Neural progenitor cell (in vitro differentiated cells): Measurements from ENCODE around the gene ASB10. TPM values are rescaled to one million over a fixed set of nuclear protein-coding genes. Genes with fewer than 3 reads are reported as not detected.

Source experiments
- DNase-seq: peaks from one replicate; pipeline ENCODE4 v3.0.0-alpha.2; 2016; ENCODE audit warnings: low spot score
- H2AFZ ChIP-seq: fragments of 200-600 bp; sonication (generic); replicated peaks from 2 replicates; pipeline ENCODE4 v1.6.1; 2016; ENCODE audit warnings: antibody characterized with exemption
- H3F3A ChIP-seq: fragments of 200-600 bp; sonication (generic); 2 replicates; pipeline ENCODE4 v1.6.1; 2016; ENCODE audit warnings: antibody characterized with exemption, low read depth
- H3K27ac ChIP-seq: fragments of 200-600 bp; sonication (generic); 2 replicates; pipeline ENCODE4 v1.5.1; 2016; ENCODE audit warnings: mild to moderate bottlenecking
- H3K27me3 ChIP-seq: fragments of 200-600 bp; sonication (generic); 2 replicates; pipeline ENCODE4 v1.6.1; 2016; ENCODE audit warnings: mild to moderate bottlenecking, moderate library complexity
- H3K36me3 ChIP-seq: fragments of 200-600 bp; sonication (generic); 2 replicates; pipeline ENCODE4 v1.5.1; 2016
- H3K4me1 ChIP-seq: fragments of 200-600 bp; sonication (generic); 2 replicates; pipeline ENCODE4 v1.6.1; 2016; ENCODE audit warnings: mixed run types
- H3K4me2 ChIP-seq: fragments of 200-600 bp; sonication (generic); 2 replicates; pipeline ENCODE4 v1.6.1; 2016
- H3K4me3 ChIP-seq: fragments of 200-600 bp; sonication (generic); 2 replicates; pipeline ENCODE4 v1.5.1; 2016
- H3K79me2 ChIP-seq: fragments of 200-600 bp; sonication (generic); 2 replicates; pipeline ENCODE4 v1.6.1; 2016; ENCODE audit warnings: low read depth
- H3K9ac ChIP-seq: fragments of 200-600 bp; sonication (generic); 2 replicates; pipeline ENCODE4 v1.6.1; 2016
- H3K9me3 ChIP-seq: fragments of 200-600 bp; sonication (generic); 2 replicates; pipeline ENCODE4 v1.5.1; 2016; ENCODE audit warnings: low read depth
- H4K20me1 ChIP-seq: fragments of 200-600 bp; sonication (generic); 2 replicates; pipeline ENCODE4 v1.6.1; 2016; ENCODE audit warnings: low read depth
- H3K27ac Mint-ChIP-seq: 3 replicates; pipeline ENCODE4 v1.8.0; 2021; ENCODE audit warnings: mixed read lengths
- H3K27me3 Mint-ChIP-seq: 2 replicates; pipeline ENCODE4 v1.8.0; 2022; ENCODE audit warnings: low read depth, mild to moderate bottlenecking, inconsistent platforms, moderate library complexity, mixed read lengths; ENCODE audit not compliant: insufficient read depth
- H3K36me3 Mint-ChIP-seq: 3 replicates; pipeline ENCODE4 v1.8.0; 2021; ENCODE audit warnings: mixed read lengths
- H3K4me1 Mint-ChIP-seq: 3 replicates; pipeline ENCODE4 v1.8.0; 2021; ENCODE audit warnings: mixed read lengths
- H3K4me3 Mint-ChIP-seq: 3 replicates; pipeline ENCODE4 v1.8.0; 2021; ENCODE audit warnings: mild to moderate bottlenecking, moderate library complexity, mixed read lengths
- H3K9me3 Mint-ChIP-seq: 3 replicates; pipeline ENCODE4 v1.8.0; 2020; ENCODE audit warnings: mixed read lengths
- EZH2 ChIP-seq: fragments of 200-600 bp; sonication (generic); IDR thresholded peaks from 2 replicates; pipeline ENCODE4 v1.6.1; 2017; ENCODE audit warnings: antibody characterized with exemption, mild to moderate bottlenecking, moderate library complexity
- EZH2phosphoT487 ChIP-seq: fragments of 200-600 bp; sonication (generic); IDR thresholded peaks from 2 replicates; pipeline ENCODE4 v1.6.1; 2017; ENCODE audit warnings: antibody characterized with exemption
- total RNA-seq: library from RNA; depleted of rRNA; stranded (reverse); fragments of >200 nt; gene quantifications from 2 replicates; pipeline ENCODE4 v1.2.3, GENCODE V29; 2015; ENCODE audit warnings: low replicate concordance
- TF ChIP-seq, protein P1 (sequence below): fragments of 200-600 bp; sonication (generic); IDR thresholded peaks from 2 replicates; pipeline ENCODE4 v1.5.1; 2017; ENCODE audit warnings: antibody characterized with exemption, mild to moderate bottlenecking

Gene ASB10
- total RNA-seq, 1 donor from 2014 or later: not detected

DNA sequence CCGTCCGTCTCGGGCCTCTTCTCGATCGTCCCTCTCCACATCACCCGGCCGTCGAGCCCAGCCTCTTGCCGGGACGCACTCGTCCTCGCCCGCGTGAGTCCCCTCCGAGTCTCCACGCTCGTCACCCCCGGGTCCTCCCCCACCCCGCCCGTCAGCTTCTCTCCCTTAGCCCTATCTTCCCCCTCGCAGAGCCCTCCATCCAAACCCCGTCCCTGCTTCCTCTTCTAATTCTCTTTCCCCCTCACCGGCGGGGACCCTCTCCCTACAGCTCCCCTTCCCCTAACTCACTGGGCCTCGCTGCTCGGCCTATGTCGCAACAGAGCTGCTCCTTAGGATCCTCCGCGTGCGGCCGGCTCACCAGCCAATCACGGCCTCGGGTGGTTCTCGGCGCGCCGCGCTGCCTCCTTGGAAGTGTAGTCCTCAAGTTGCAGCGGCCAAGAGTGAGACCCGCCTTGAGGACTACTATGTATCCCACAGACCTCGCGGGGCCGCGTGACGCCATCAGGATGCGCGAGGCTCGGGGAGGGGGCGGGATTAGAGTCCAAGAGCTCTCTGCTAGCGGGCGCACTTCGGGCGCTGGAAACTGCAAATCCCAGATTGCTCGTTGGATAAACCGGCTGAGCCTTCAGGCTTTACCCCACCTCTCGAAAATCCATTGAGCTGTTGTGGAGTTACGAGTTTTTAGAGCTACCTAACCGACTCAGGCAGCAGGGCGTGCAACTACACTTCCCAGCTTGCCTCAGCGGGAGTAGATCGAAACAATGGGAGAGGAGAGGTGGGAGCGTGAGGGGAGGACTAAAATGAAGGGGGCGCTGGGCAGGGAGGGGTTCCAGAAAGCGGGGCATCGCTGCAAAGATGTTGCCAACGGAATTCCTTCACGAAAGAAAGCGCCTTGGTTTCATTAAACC is 40.1 kb upstream of the ASB10 start, which contains the start of gene ABCF2:
Gene ABCF2, minus strand, starts transcription at position 331 of the 908 bp plus-strand sequence. CDS start 747 bp downstream, outside the sequence.
- peaks cover 11% of the 10 kb centered on the region for H3K36me3 Mint-ChIP-seq
- peaks cover 43% of the 10 kb centered on the region for H3K4me1 Mint-ChIP-seq
- Histone ChIP-seq H2AFZ (peak within 1 kb of the TSS; percentile 63), H3K79me2 (peaks cover 19% of the 10 kb centered on the region), H3K27ac (peak within 1 kb of the TSS; percentile 85), H3K9ac (peak within 1 kb of the TSS; percentile 83), H3K9me3 (no peaks in the 10 kb centered on the region), H3K36me3 (no peaks in the 10 kb centered on the region), H4K20me1 (peaks cover 15% of the 10 kb centered on the region), H3K4me1 (peaks cover 25% of the 10 kb centered on the region), H3K27me3 (no peaks in the 10 kb centered on the region), H3F3A (peaks cover 18% of the 10 kb centered on the region), H3K4me3 (peak within 1 kb of the TSS; percentile 94), H3K4me2 (peak within 1 kb of the TSS; percentile 92)
- no peak for TF ChIP-seq EZH2
- TF ChIP-seq, protein P1, sequence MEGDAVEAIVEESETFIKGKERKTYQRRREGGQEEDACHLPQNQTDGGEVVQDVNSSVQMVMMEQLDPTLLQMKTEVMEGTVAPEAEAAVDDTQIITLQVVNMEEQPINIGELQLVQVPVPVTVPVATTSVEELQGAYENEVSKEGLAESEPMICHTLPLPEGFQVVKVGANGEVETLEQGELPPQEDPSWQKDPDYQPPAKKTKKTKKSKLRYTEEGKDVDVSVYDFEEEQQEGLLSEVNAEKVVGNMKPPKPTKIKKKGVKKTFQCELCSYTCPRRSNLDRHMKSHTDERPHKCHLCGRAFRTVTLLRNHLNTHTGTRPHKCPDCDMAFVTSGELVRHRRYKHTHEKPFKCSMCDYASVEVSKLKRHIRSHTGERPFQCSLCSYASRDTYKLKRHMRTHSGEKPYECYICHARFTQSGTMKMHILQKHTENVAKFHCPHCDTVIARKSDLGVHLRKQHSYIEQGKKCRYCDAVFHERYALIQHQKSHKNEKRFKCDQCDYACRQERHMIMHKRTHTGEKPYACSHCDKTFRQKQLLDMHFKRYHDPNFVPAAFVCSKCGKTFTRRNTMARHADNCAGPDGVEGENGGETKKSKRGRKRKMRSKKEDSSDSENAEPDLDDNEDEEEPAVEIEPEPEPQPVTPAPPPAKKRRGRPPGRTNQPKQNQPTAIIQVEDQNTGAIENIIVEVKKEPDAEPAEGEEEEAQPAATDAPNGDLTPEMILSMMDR: peak; percentile 4
- peaks cover 8% of the 10 kb centered on the region for H3K27me3 Mint-ChIP-seq
- peak within 1 kb of the TSS; percentile 93 for H3K4me3 Mint-ChIP-seq
- peak within 1 kb of the TSS; percentile 100 for H3K27ac Mint-ChIP-seq
- DNase-seq: peak; percentile 99
- no peaks in the 10 kb centered on the region for H3K9me3 Mint-ChIP-seq

DNA sequence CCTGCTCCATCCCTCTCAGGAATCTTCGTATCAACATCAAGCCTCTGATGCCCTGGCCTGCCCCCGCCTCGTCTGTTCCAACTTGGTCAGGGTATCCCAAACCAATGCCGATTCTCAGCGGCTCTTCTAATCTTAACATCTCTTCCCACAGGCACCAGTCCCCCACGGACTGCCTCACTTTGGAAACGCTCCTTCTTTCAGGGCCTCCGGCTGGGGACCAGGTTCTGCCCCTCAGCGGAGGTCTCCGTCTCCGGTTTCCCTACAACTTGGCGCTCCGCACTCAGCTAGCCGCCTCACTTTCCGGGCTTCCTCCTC is 39.5 kb upstream of the ASB10 start:
- peaks cover 14% of the 10 kb centered on the region for H3F3A ChIP-seq
- H3K4me3 ChIP-seq: peak overlapping the region; percentile 94
- peak overlapping the region; percentile 83 for H3K9ac ChIP-seq
- H3K9me3 ChIP-seq: no peaks in the 10 kb centered on the region
- peaks cover 37% of the 10 kb centered on the region for H3K4me1 Mint-ChIP-seq
- H3K9me3 Mint-ChIP-seq: no peaks in the 10 kb centered on the region
- peaks cover 11% of the 10 kb centered on the region for H3K36me3 Mint-ChIP-seq
- H3K27ac Mint-ChIP-seq: peak overlapping the region; percentile 51
- peaks cover 15% of the 10 kb centered on the region for H4K20me1 ChIP-seq
- TF ChIP-seq, protein P1: no peak
- TF ChIP-seq EZH2phosphoT487: no peak
- TF ChIP-seq EZH2: no peak
- H3K36me3 ChIP-seq: no peaks in the 10 kb centered on the region
- no peaks in the 10 kb centered on the region for H3K27me3 ChIP-seq
- peak overlapping the region; percentile 93 for H3K4me3 Mint-ChIP-seq
- H3K27me3 Mint-ChIP-seq: peaks cover 8% of the 10 kb centered on the region
- no peak for DNase-seq
- peak overlapping the region; percentile 92 for H3K4me2 ChIP-seq
- H3K79me2 ChIP-seq: peaks cover 19% of the 10 kb centered on the region
- H2AFZ ChIP-seq: peak overlapping the region; percentile 17
- H3K4me1 ChIP-seq: peaks cover 21% of the 10 kb centered on the region
- no peak overlapping the region for H3K27ac ChIP-seq

DNA sequence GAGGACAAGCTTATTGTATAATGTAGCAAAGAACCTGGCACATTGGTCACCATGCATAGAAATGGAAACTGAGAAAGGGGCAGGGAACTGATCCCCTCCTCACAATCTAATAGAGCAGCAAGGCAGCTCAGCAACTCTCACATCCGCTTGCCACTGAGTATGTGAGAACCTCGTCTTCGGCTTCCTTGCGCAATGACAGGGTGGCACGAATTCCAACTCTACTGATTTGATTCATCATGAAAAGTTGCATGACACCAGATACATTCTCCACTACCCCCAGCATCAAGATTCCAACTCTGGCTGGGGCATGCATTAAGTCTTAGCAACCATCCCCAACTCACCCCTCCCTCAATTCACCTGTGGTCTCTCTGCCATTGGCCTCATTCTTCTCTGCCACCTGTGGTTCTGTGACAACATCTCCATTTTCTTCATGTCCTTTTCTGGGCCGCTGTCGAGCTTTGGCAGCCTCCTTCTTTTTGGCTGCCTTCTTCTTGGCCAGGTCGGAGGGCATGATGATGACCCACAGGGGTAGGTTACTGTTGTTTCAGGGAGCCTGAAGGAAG is 39.0 kb upstream of the ASB10 start:
- Mint-ChIP-seq H3K9me3 (no peaks in the 10 kb centered on the region), H3K4me3 (peak overlapping the region; percentile 93), H3K36me3 (peaks cover 11% of the 10 kb centered on the region), H3K27ac (no peak overlapping the region), H3K4me1 (peaks cover 32% of the 10 kb centered on the region), H3K27me3 (peaks cover 5% of the 10 kb centered on the region)
- no peak for DNase-seq
- Histone ChIP-seq H3K27me3 (no peaks in the 10 kb centered on the region), H3K9me3 (no peaks in the 10 kb centered on the region), H3K4me1 (peaks cover 17% of the 10 kb centered on the region), H3K27ac (no peak overlapping the region), H3K36me3 (no peaks in the 10 kb centered on the region), H3K4me2 (peak overlapping the region; percentile 92), H4K20me1 (peaks cover 15% of the 10 kb centered on the region), H2AFZ (no peak overlapping the region), H3K79me2 (peaks cover 19% of the 10 kb centered on the region), H3K4me3 (peak overlapping the region; percentile 94), H3F3A (peaks cover 14% of the 10 kb centered on the region), H3K9ac (peak overlapping the region; percentile 83)
- TF ChIP-seq, protein P1: no peak
- no peak for TF ChIP-seq EZH2
- TF ChIP-seq EZH2phosphoT487: no peak
